Naive B cell (primary cell): ENCODE data around the gene PSMA8. TPM values are rescaled to one million over a fixed set of nuclear protein-coding genes. Genes with fewer than 3 reads are reported as not detected.
"Not testable (repeated sequence)": the region's sequence is repeated elsewhere in the genome, so short reads cannot be mapped to it uniquely, and the experiment has no call there.

ENCODE experiments used
- ATAC-seq, 2 donors: fragments of 150-1000 bp; cut with Tn5 transposase; 2 replicates each; pipeline ENCODE4 v1.10.0; 2021; ENCODE audit warnings: low read depth in 2 of 2, mild to moderate bottlenecking in 2 of 2, moderate library complexity in 2 of 2
- DNase-seq: peaks from one replicate; pipeline ENCODE4 v3.0.0; 2022
- H3K27ac Mint-ChIP-seq, 6 donors: one replicate each; pipeline ENCODE4 v1.8.0; 2020 to 2022; ENCODE audit warnings: mild to moderate bottlenecking in 6 of 6, mixed read lengths in 6 of 6, moderate library complexity in 5 of 6, inconsistent platforms in 2 of 6
- H3K27me3 Mint-ChIP-seq, 3 donors: one replicate each; pipeline ENCODE4 v1.8.0; 2021 to 2022; ENCODE audit warnings: mixed read lengths in 3 of 3, mild to moderate bottlenecking in 1 of 3
- H3K36me3 Mint-ChIP-seq, 2 donors: one replicate each; pipeline ENCODE4 v1.8.0; 2020 to 2022; ENCODE audit warnings: mixed read lengths in 2 of 2, inconsistent platforms in 1 of 2, mild to moderate bottlenecking in 1 of 2
- H3K4me1 Mint-ChIP-seq, 3 donors: one replicate each; pipeline ENCODE4 v1.8.0; 2020 to 2022; ENCODE audit warnings: mixed read lengths in 3 of 3, inconsistent platforms in 1 of 3, mild to moderate bottlenecking in 1 of 3, moderate library complexity in 1 of 3
- H3K4me3 Mint-ChIP-seq, 8 donors: one replicate each; pipeline ENCODE4 v1.8.0; 2020 to 2022; ENCODE audit warnings: mild to moderate bottlenecking in 8 of 8, mixed read lengths in 8 of 8, moderate library complexity in 8 of 8, inconsistent platforms in 2 of 8
- H3K9me3 Mint-ChIP-seq, 7 donors: one replicate each; pipeline ENCODE4 v1.8.0; 2020 to 2022; ENCODE audit warnings: mixed read lengths in 7 of 7, mild to moderate bottlenecking in 5 of 7, inconsistent platforms in 2 of 7, moderate library complexity in 1 of 7
- polyA plus RNA-seq, 6 donors: library from polyadenylated mRNA; unstranded; fragments of 300-500 nt; fragmentation: Illumina TruSeq; gene quantifications; one replicate each; pipeline ENCODE4 v1.2.3, GENCODE V29; 2021; ENCODE audit warnings: low read depth in 6 of 6

The PSMA8 gene
- polyA plus RNA-seq, 6 donors from 2014 or later = 0.76 to 3.9 (median 2.9) TPM

DNA sequence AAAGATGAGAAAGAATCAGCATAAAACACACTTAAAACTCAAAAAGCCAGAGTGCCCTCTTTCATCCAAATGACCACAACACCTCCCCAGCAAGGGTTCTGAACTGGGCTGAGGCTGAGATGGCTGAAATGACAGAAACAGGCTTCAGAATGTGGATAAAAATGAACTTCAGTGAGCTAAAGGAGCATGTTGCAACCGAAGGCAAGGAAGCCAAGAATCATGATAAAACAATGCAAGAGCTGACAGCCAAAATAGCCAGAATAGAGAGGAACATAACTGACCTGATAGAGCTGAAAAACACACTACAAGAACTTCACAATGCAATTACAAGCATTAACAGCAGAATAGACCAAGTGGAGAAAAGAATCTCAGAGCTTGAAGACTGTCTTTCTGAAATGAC lies 12.2 kb upstream of the PSMA8 start:
- no peak for DNase-seq
- peaks cover 0 to 12% (median 7%) of the 10 kb centered on the region in 7 donors for H3K9me3 Mint-ChIP-seq
- ATAC-seq = no peak
- peaks cover 12 to 35% (median 24%) of the 10 kb centered on the region in 3 donors for H3K27me3 Mint-ChIP-seq
- H3K36me3 Mint-ChIP-seq = peaks cover 0 to 12% of the 10 kb centered on the region in 2 donors
- H3K4me3 Mint-ChIP-seq = no peak overlapping the region
- H3K4me1 Mint-ChIP-seq = peaks cover 0 to 5% (median 0%) of the 10 kb centered on the region in 3 donors
- peak overlapping the region in 1 of 6 donors; percentile 54 for H3K27ac Mint-ChIP-seq

DNA sequence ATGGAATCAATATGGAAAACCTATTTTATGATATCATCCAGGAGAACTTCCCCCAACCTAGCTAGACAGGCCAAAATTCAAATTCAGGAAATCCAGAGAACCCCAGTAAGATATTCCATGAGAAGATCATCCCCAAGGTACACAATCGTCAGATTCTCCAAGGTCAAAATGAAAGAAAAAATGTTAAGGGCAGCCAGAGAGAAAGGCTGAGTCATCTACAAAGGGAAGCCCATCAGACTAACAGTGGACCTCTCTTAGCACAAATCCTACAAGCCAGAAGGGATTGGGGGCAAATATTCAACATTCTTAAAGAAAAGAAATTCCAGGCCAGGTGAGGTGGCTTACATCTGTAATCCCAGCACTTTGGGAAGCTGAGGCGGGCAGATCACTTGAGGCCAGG lies 11.7 kb upstream of the PSMA8 start:
- not testable (repeated sequence) for DNase-seq
- peaks cover 0 to 12% of the 10 kb centered on the region in 2 donors for H3K36me3 Mint-ChIP-seq

DNA sequence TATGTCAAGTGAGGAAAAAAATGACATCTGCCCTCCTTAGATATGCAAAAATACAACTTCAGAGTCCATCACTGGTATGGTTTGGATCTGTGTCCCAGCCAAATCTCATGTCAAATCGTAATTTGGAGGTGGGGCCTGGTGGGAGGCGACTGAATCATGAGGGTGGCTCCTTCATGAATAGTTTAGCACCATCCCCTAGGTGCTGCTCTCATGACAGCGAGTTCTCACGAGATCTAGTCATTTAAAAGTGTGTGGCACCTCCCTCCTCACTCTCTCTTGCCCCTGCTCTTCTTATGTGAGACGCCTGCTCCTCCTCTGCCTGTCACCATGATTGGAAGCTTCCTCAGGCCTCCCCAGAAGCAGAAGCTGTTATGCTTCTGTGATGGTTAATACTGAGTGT lies 5.9 kb upstream of the PSMA8 start:
- H3K4me1 Mint-ChIP-seq = no peaks in the 10 kb centered on the region
- DNase-seq (no peak), ATAC-seq (no peak)
- H3K9me3 Mint-ChIP-seq = peaks cover 0 to 14% (median 7%) of the 10 kb centered on the region in 7 donors
- H3K27ac Mint-ChIP-seq = peak overlapping the region in 2 of 6 donors; percentile 21 to 66
- H3K27me3 Mint-ChIP-seq = peaks cover 0 to 6% (median 0%) of the 10 kb centered on the region in 3 donors
- H3K4me3 Mint-ChIP-seq = no peak overlapping the region
- H3K36me3 Mint-ChIP-seq = peaks cover 0 to 5% of the 10 kb centered on the region in 2 donors

More for the DNA sequence above, 11.7 kb upstream of the PSMA8 start:
- ATAC-seq, H3K4me3 Mint-ChIP-seq, H3K4me1 Mint-ChIP-seq: not testable (repeated sequence)
- Mint-ChIP-seq H3K9me3 (peaks cover 0 to 12% (median 7%) of the 10 kb centered on the region in 7 donors), H3K27ac (peak overlapping the region in 1 of 6 donors; percentile 9), H3K27me3 (peaks cover 12 to 35% (median 24%) of the 10 kb centered on the region in 3 donors)

- H3K27me3 Mint-ChIP-seq, H3K4me1 Mint-ChIP-seq, H3K9me3 Mint-ChIP-seq, H3K36me3 Mint-ChIP-seq, H3K4me3 Mint-ChIP-seq, DNase-seq, ATAC-seq: not testable (repeated sequence)
- H3K27ac Mint-ChIP-seq = peak overlapping the region in 3 of 6 donors; percentile 21 to 66 (median 34)
Observed at GRCh38 chr18:26128192-26128591, 5.5 kb upstream of the PSMA8 start.

DNA sequence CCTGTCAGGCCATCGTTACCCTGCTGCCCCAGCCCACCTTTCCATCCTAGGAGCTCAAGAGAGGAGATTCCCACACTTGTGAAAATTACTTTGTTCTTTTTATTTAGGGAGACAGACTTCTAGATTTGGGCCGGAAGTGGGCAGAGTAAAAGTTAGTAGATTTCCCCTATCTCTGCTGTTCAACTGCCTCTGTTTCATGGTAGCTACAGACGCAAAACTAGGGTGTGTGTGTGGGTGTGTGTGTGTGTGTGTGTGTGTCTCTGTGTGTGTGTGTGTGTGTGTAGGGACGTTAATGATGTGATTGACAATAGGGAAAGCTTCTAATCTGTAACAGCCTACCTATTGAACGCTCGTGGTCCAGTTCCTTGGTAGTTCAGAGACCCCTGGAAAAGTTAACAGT lies 438 bp downstream of the PSMA8 start:
- H3K27me3 Mint-ChIP-seq = no peaks in the 10 kb centered on the region
- ATAC-seq = peak in 1 of 2 donors; percentile 35
- no peak for DNase-seq
- no peaks in the 10 kb centered on the region for H3K36me3 Mint-ChIP-seq
- peak overlapping the region; percentile 59 to 88 (median 75) for H3K4me3 Mint-ChIP-seq
- H3K9me3 Mint-ChIP-seq = peaks cover 0 to 6% (median 2%) of the 10 kb centered on the region in 7 donors
- peaks cover 0 to 11% (median 6%) of the 10 kb centered on the region in 3 donors for H3K4me1 Mint-ChIP-seq
- peak overlapping the region; percentile 50 to 89 (median 70) for H3K27ac Mint-ChIP-seq

GRCh38 chr18:26135548-26135947 lies 1.9 kb downstream of the PSMA8 start:
- no peak for DNase-seq
- Mint-ChIP-seq H3K36me3 (no peaks in the 10 kb centered on the region), H3K4me3 (no peak overlapping the region), H3K9me3 (peaks cover 0 to 2% (median 0%) of the 10 kb centered on the region in 7 donors), H3K27ac (no peak overlapping the region), H3K27me3 (no peaks in the 10 kb centered on the region), H3K4me1 (peaks cover 0 to 11% (median 6%) of the 10 kb centered on the region in 3 donors)
- ATAC-seq = no peak

GRCh38 chr18:26157326-26157725 lies 23.7 kb downstream of the PSMA8 start:
- ATAC-seq = no peak
- H3K27me3 Mint-ChIP-seq = no peaks in the 10 kb centered on the region
- no peaks in the 10 kb centered on the region for H3K9me3 Mint-ChIP-seq
- H3K4me3 Mint-ChIP-seq = no peak overlapping the region
- no peak overlapping the region for H3K27ac Mint-ChIP-seq
- no peak for DNase-seq
- no peaks in the 10 kb centered on the region for H3K36me3 Mint-ChIP-seq
- H3K4me1 Mint-ChIP-seq = peaks cover 0 to 7% (median 6%) of the 10 kb centered on the region in 3 donors

GRCh38 chr18:26159353-26159752 lies 25.7 kb downstream of the PSMA8 start:
- Mint-ChIP-seq H3K27me3 (no peaks in the 10 kb centered on the region), H3K4me1 (peaks cover 0 to 7% (median 6%) of the 10 kb centered on the region in 3 donors), H3K27ac (peak overlapping the region in 1 of 6 donors; percentile 69), H3K36me3 (no peaks in the 10 kb centered on the region), H3K9me3 (no peaks in the 10 kb centered on the region), H3K4me3 (no peak overlapping the region)
- DNase-seq = no peak
- ATAC-seq = peak in 1 of 2 donors; percentile 45

DNA sequence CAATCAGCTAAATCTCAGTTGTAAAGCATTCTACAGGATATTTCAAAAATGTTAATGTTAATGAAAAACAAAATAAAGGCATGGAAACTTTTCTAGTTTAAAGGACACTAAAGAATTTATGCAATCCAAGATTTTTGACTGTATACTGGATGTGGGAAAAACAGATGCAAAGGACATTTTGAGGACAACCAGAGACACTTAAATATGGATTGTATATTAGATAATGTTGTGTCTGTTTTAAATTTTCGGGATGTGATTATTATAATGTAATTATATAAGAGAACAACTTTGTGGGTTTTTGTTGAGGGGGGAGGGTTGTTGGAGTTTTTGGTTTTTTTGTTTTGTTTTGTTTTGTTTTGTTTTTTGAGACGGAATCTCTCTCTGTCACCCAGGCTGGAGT lies 30.9 kb downstream of the PSMA8 start:
- H3K27ac Mint-ChIP-seq = no peak overlapping the region
- H3K4me3 Mint-ChIP-seq = no peak overlapping the region
- H3K36me3 Mint-ChIP-seq = no peaks in the 10 kb centered on the region
- peaks cover 0 to 5% (median 2%) of the 10 kb centered on the region in 3 donors for H3K4me1 Mint-ChIP-seq
- H3K27me3 Mint-ChIP-seq = no peaks in the 10 kb centered on the region
- no peaks in the 10 kb centered on the region for H3K9me3 Mint-ChIP-seq
- ATAC-seq = no peak
- no peak for DNase-seq

DNA sequence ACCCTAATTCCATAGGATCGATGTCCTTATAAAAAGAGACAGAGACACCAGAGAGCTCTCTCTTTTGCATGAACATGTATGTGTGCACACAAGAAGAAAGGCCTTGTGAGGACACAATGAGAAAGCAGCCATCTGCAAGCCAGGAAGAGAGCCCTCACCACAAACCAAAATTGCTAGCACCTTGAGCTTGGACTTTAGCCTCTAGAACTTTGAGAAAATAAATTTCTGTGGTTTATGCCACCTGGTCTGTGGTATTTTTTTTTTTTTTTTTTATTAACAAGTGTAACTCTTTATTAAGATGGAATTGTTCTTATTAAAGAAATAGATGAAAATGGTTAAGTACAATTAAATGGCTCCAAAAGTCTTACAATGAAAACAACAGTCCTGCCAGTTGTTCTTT lies 33.9 kb downstream of the PSMA8 start:
- DNase-seq = peak; percentile 40
- H3K9me3 Mint-ChIP-seq = not testable (repeated sequence)

DNA sequence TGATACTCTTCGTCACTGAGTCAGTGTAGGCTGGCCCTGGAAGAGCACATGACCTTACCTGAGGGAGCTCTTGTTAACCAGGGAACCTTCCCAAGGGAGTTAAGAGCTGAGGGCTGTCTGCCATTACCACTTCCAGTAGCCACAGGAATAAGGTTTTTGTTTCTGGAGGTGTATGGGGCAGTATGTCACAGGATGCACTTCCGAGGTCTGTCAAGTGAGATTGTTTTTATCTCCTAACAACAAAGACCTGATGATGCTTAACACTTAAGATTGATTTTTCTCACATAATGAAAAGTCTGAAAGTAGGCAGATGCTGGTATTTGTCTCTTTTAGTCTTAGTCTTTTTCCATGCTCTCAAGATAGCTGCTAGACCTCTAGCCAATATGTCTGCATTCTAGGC lies 41.8 kb downstream of the PSMA8 start:
- ATAC-seq (no peak), DNase-seq (no peak)
- Mint-ChIP-seq H3K27ac (peak overlapping the region in 2 of 6 donors; percentile 13 to 24), H3K4me1 (peaks cover 0 to 7% (median 0%) of the 10 kb centered on the region in 3 donors), H3K27me3 (no peaks in the 10 kb centered on the region), H3K9me3 (no peaks in the 10 kb centered on the region), H3K36me3 (no peaks in the 10 kb centered on the region), H3K4me3 (no peak overlapping the region)

More for the DNA sequence above, 33.9 kb downstream of the PSMA8 start:
- H3K27ac Mint-ChIP-seq, H3K36me3 Mint-ChIP-seq, H3K4me3 Mint-ChIP-seq, H3K4me1 Mint-ChIP-seq, H3K27me3 Mint-ChIP-seq: not testable (repeated sequence)
- peak in 1 of 2 donors; percentile 85 for ATAC-seq

DNA sequence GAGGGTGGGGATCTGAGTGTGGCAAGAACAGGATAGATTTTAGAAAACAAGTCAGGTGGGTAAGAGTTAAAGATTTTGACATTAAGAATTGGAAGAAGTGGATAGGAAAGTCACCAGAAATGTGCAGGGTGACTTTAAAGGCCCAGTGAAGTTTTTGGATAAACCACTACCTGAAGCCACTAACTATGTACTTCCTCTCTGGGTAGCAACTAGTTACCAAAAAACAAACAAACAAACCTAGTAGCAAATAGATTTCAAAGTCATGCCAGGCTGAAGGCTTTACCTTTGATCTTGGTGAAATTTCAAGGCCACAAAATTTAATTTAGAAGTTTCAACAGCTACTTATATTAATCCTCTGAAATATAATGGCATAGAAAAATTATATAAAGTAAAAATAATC lies 42.5 kb downstream of the PSMA8 start:
- no peak for ATAC-seq
- H3K9me3 Mint-ChIP-seq = no peaks in the 10 kb centered on the region
- peaks cover 0 to 7% (median 0%) of the 10 kb centered on the region in 3 donors for H3K4me1 Mint-ChIP-seq
- no peaks in the 10 kb centered on the region for H3K36me3 Mint-ChIP-seq
- DNase-seq = no peak
- H3K4me3 Mint-ChIP-seq = no peak overlapping the region
- H3K27ac Mint-ChIP-seq = peak overlapping the region in 2 of 6 donors; percentile 24 to 47
- H3K27me3 Mint-ChIP-seq = no peaks in the 10 kb centered on the region

- Mint-ChIP-seq H3K27ac (peak overlapping the region in 2 of 6 donors; percentile 56 to 65), H3K27me3 (no peaks in the 10 kb centered on the region), H3K4me1 (peaks cover 0 to 16% (median 4%) of the 10 kb centered on the region in 3 donors), H3K4me3 (peak overlapping the region in 3 of 8 donors; percentile 17 to 82 (median 34)), H3K9me3 (no peaks in the 10 kb centered on the region), H3K36me3 (no peaks in the 10 kb centered on the region)
- DNase-seq (no peak), ATAC-seq (no peak)
Observed at GRCh38 chr18:26181343-26181826, 47.7 kb downstream of the PSMA8 start.

- H3K9me3 Mint-ChIP-seq = peaks cover 0 to 3% (median 0%) of the 10 kb centered on the region in 7 donors
- H3K27ac Mint-ChIP-seq = peak overlapping the region in 1 of 6 donors; percentile 61
- ATAC-seq (no peak), DNase-seq (no peak)
- no peaks in the 10 kb centered on the region for H3K36me3 Mint-ChIP-seq
- no peaks in the 10 kb centered on the region for H3K27me3 Mint-ChIP-seq
- H3K4me3 Mint-ChIP-seq = no peak overlapping the region
- H3K4me1 Mint-ChIP-seq = peaks cover under 1 to 18% (median 4%) of the 10 kb centered on the region in 3 donors
Observed at GRCh38 chr18:26183395-26184112, 49.9 kb downstream of the PSMA8 start.
